SKM-1 (cell line): Measurements from ENCODE around the gene THSD1.

Experiments
- DNase-seq: peaks from one replicate; lab custom pipeline; 2025; ENCODE audit not compliant: unreplicated experiment; lab: John Stamatoyannopoulos, UW

The THSD1 gene, protein sequence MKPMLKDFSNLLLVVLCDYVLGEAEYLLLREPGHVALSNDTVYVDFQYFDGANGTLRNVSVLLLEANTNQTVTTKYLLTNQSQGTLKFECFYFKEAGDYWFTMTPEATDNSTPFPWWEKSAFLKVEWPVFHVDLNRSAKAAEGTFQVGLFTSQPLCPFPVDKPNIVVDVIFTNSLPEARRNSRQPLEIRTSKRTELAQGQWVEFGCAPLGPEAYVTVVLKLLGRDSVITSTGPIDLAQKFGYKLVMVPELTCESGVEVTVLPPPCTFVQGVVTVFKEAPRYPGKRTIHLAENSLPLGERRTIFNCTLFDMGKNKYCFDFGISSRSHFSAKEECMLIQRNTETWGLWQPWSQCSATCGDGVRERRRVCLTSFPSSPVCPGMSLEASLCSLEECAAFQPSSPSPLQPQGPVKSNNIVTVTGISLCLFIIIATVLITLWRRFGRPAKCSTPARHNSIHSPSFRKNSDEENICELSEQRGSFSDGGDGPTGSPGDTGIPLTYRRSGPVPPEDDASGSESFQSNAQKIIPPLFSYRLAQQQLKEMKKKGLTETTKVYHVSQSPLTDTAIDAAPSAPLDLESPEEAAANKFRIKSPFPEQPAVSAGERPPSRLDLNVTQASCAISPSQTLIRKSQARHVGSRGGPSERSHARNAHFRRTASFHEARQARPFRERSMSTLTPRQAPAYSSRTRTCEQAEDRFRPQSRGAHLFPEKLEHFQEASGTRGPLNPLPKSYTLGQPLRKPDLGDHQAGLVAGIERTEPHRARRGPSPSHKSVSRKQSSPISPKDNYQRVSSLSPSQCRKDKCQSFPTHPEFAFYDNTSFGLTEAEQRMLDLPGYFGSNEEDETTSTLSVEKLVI

DNA sequence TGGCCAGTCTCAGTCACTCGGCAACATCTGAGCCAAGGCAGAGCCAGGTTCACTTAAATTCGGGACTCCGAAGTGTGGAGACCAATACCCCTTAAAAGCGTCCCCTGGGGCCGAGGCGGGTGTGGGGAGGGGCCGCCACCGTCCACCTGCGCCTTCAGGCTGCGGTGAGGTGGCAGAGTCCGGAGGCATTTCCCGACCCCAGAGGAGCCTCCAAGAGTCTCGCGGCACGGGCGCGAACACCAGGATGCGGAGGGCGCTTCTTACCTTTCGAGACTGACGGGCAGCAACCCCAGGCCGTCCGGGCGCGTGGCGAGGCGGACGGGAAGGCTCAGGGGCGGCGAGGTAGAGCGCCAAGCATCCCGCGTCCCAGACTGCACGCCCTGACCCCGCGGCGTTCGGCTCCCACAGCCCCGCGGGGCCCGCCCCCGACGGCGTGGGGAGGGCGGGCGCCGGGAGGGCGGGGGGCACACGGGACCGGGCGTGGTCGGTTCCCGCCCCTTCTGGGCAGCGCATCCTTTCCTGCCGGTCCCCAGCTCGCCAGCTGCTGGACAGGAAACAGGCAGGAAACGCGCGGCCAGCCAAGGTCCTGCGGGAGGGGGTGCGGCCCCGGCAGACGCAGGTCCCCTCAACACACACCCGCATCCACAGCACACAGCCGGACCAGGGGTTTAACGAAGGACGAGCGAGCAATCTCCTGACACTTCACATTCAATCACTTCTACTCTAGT lies at the start of gene THSD1:
Gene THSD1 (minus strand): TSS at position 406 of the 728 bp plus-strand sequence. CDS start 3,572 bp downstream, outside the sequence.
- DNase-seq, result no peak

DNA sequence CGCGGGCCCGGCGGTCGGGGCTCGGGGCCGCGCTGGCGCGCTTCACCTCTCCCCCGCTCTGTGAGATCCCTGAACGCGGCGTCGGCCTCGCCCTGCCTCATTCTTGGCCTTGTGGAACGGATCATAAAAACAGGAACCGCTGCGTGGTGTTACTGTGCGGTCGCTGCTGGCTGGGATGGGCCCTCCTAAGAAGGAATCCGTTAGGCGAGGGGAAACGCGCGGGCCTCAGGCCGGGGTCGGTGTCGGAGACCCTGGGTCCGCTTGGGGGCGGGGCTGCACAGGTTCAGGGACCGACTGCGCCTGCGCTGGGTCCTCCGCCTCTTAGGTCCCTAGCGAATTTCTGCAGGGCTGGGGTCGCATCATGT lies 49.7 kb upstream of the THSD1 start:
- peak; percentile 80 for DNase-seq

DNA sequence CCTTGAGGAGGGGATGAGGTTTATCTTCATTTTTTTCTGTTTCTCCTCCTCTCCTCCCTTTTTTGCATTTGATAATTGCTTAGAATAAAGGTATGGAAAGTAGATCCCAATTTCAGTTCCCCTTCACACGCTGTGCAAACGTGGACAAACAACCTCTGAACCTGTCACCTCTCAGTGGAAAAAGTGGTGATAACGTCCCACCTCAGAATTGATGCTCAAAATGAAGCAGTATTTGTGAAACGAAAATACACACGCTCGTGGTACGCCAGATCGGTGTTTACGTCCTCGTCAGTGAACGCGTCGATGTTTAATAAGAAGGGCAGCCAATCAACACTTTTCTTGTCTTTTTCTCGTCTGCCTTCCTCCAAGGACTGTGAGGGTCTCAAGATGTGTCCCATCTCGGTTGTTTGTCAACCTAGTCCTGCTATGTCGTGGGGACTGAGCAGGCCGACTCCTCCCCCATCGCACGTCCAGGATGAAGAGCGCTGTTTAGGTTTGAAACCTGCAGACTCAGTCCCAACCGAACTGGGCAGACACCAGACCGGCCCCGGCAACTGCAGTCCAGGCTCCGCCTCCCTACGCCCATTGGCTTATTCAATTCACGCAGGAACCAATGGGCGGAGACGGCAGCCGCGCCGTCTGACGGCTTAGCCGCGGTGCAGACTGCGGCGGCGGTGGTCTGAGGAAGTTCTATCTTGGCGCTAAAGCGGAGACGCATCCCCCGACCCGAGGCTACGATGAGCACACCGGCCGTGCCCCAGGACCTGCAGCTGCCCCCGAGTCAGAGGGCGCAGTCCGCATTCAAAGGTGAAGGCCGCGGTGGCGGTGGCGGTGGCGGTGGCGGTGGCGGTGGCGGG lies 49.1 kb upstream of the THSD1 start, which contains the start of gene CKAP2:
Gene CKAP2 (plus strand): TSS at position 659 of the 857 bp plus-strand sequence. CDS start 79 bp downstream, at position 738.
- DNase-seq, result peak; percentile 96

DNA sequence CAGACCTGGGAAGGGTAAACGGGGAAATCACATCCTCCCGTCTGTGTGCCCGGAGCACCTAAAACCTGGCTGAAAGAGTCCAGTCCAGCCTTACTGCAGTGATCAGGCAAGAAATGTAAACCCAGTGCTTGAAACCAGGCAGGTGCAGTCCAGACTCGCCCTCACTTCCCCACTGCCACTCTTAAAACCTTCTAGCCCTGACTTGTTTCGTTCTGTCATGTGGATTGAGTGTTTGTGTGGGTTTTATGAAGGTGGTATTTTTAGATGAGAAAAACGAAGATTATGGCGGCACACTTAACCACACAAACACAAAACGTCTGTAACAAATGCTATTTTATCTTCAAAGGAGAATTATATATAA lies 48.5 kb upstream of the THSD1 start:
- DNase-seq, result no peak

DNA sequence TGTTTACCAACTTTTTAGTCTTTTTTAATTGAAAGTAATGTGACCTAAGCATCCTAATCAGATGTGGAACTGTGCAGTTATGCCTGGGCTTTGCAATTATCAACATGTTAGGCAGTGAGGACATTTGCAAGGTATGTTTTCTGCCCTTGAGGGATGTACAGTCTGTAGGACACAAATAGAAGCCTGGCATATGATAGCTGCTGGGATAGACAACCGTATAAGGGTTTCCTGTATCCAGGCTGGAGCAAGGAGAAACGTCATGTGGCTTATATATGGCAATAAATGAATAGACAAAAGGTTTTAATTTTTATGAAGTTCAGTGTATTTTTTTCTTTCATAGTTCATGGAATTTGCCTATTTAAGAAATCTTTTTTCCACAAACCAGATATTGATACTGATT lies 46.5 kb upstream of the THSD1 start:
- DNase-seq, result no peak

DNA sequence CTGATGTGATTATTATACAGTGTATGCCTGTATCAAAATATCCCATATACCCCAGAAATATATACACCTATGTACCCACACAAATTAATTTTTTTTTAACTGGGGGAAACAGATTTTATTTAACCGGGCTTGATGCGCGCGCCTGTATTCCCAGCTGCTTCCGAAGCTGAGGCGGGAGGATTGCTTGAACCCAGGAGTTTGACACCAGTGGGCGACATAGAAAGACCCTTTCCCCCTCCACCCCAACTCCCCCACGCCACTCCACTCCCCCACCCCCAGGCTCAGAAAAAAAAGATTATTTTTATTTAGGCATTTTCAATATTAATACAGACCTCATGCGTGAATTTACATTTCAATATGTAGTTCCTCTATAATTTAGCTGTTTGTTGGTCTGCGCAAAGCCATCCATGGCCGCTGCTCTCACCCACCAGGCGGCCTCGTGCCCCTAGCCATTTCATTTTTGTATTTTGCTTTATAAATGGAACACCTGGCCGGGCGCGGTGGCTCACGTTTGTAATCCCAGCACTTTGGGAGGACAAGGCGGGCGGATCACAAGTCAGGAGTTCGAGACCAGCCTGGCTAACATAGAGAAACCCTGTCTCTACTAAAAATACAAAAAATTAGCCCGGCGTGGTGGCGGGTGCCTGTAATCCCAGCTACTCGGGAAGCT lies 45.3 kb upstream of the THSD1 start:
- DNase-seq, result no peak

DNA sequence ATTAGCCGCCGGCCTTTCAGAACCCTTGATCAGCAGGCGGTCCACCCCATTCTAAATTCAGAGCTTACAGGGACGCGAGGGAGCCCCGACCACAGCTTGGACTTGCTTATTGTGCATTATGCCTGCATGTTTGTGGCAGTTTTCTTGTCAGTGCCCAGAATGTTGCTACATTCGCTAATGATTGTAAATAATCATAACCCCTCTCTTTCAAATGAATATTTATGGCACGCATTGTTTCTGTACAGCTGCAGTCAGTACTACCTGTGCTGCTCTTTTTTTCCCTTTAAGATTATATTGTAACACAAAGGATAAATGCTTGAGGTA lies 44.8 kb upstream of the THSD1 start:
- DNase-seq, result no peak

DNA sequence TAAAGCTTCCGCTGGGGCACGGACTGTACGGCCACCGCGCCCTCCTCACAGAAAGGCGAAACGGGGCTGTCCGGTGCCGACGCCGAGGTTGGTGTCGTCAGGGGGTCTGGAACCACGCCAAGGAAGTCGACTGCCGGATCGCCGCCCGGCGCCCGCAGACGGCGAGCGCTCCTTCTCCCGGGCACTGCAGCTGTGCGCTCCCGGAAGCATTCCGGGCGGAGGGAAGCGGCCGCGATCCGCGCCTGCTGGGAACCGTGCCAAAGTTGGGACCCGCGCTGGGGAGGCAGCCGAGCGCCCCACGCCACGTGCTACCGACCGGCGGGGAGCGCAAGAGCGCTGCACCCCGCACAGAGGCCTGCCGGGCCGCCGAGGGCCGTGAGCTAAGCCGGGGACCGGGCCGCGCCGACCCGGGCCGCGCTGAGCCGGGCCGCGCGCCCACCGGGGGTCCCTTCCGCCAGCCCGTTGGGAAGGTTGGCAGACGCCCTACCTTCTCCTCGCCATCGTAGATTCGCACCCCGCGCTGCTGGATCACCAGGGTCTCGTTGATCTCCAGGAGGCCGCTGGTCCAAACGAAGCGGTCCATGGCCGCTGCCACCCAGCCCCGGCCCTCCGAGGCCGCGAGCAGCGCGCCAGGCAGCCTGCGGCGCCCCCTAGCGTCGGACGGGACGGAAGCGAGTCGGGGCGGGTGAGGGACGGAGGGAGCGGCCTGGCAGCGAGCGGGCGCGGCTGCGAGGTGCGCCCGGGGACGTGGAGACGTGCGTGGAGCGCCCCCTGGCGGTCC lies 44.2 kb upstream of the THSD1 start, which contains the start of gene VPS36:
Gene VPS36 (minus strand): TSS at position 623 of the 781 bp plus-strand sequence. CDS start 40 bp downstream, at position 583.
- peak; percentile 84 for DNase-seq

DNA sequence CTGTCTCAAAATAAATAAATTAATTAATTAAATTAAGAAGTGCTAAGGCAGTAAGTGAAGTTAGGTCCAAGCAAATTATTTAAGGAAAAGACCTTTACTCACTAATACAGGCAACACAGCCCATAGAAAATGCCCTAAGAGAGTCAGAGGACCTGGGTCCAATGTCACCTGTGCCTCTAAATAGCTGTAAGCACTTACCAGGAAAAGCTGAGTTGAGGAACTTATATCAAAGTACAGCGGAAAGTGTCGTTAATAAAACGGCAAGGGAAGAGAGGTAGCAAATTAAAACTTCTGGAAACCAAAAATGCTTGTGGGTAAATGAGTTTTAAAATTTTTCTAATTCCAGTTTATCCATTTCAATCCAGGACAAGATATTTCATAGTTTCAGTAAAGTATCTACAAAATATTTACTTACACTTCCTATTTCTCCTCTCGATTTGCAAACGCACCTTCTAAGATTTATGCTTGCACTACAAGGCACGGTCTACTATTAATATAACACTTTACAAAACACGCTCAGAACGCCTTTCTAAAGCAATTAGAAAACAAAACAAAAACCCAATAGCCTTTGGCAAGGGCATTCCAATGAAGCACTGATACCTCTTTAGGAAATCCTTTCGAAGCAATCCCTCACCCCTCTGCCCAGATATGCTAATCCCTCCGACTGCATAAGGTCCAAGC lies 43.5 kb upstream of the THSD1 start:
- DNase-seq, result no peak

DNA sequence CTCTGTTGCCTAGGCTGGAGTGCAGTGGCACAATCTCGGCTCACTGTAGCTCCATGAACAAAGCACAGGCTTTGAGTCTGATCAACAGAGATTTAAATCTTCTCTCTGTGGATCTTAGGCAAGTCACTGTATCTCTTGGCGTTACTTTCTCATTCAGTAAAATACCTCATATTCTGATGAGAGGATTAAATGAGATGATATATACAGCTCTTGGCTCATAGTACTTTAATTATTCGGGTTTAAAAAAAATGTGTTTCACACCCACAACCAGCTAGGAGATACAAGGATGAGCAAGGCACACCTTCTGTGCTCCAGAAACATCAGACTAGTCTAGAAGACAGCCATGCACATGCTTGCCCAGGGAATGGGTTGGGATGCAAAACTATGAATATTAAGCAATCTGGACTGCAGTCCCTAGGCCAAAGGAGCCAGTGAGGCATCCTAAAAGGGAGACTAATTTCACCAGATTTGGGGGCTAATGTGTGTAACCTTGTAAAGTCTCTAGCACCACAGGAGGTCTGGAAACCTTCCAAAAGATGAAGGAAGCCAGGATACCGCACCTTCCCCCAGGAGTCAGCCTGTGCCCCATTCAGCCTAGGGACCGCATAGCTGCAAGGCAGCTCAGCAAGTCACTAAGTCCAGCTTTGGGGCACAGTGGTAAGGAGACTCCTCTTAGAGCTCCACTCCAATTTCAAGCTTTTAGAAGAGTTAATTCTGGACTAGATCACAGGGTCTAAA lies 42.0 kb upstream of the THSD1 start:
- DNase-seq, result no peak

DNA sequence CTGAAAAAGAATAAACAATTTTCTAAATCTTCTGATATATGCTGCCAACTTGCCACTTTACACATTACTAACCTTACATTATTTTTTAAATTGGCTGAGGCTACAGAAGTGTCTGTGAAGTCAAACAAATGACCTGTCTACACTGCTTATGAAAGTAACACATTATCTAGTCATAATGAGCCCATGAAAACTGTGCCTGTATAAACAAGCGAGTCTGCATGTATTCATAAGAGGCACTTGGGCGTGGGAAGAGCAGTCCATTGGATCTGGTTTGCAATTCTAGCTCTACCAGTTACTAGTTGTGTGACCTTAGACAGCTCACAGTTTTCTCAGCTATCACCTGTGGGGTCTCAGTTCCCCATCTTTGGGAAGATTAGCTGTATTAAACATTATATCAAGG lies 41.4 kb upstream of the THSD1 start:
- DNase-seq, result no peak

DNA sequence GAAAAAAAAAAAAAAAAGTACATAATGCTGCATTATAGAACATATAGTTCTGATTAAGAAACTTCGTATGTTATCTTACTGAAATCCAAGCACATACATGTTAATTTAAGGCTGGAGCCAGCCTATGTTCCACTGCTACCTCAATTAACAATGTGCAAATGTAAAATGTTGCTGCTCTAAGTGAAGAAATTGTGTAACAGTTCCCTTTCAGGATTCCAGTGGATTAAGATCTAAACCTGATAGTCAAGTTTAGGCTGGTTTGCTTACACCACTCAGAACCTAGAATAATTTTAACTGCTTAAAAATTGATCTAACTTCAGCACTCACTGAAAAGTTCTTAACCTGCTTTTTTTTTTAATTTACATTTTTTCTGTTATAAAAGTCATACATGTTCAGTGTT lies 40.3 kb upstream of the THSD1 start:
- DNase-seq, result no peak

DNA sequence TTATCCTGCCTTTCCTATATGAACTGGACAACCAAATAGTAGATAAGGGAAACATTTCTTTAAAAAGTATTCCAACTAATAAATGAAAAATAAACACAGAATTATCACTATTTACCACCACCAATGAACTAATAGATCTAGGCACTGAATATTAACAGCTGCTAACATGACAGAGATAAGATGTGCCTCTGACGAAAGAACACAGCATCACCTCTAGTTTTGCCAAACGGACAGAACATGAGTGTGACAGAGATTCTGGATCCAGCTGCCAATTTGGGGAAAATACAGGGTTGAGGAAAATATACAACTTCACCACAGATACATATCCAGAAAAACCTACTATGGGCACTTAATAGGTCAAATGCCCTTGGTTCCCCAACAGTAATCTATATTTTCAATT lies 26.5 kb upstream of the THSD1 start:
- no peak for DNase-seq

DNA sequence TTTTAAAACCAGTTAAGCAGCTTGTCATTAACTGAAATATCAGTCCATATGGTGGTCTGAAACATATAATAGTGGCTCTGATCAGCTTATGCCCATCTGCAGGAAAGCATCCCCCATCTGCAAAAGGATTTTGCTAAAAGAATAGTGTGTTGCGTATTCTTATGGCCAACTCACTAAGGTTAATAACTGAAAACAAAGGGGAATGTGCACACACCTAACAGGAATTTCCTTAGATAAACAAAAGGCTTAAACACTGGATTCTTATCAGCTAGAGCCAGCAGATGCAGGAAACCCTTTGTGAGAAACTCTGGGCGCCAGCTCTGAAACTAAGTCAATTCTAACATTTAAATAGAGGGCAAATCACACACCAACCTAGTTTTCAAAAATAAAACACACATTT lies 22.3 kb upstream of the THSD1 start:
- DNase-seq, result no peak

DNA sequence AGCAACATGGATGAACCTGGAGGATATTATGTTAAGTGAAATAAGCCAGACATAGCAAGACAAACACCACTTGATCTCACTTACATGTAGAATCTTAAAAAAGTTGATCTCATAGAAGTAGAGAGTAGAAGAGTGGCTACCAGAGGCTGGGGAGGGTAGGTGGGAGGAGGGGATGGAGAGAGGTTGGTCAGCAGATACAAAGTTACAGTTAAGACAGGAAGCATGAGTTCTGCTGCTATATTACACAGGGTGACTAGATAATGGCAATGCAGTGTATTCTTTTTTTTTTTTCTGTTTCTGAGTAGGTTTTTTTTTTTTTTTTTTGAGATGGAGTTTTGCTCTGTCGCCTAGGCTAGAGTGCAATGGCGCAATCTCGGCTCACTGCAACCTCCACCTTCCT lies 15.2 kb upstream of the THSD1 start:
- no peak for DNase-seq

DNA sequence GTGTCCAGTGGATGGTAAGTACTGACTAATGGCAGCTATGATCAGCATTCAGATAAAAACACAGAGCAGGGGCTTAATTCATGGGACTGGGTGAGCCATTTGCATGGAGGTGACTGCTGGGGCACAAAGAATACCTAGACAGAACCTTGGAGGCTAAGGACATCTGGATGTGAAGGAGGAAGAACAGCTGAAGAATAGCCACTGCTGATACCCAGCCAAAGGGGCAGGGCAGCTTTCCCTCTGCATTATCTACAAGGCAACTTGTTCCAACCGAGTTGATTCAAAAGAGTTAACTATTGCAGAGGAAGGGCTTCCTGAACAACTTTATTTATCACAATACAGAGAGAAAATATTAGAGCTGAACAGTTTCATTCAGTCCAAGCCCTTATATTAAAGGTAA lies 13.1 kb upstream of the THSD1 start:
- DNase-seq, result no peak

DNA sequence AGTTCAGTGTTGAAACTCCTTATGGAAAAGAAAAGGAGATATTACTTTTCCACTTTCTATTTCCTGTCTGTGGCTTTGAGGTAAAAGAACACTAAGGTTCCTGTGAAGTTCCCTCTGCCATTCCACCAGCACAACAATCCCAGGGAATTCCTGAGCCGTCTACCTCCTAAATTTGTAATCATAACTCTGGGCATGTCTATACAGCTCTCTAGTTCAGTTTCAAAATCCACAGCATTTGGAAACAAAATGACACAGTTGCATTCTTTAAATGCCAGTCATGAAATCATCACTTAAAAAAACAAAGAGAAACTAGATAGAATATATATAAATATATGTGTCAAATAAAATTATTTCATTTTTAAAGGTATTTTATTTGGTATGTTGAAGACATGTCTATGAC lies 9.0 kb upstream of the THSD1 start:
- no peak for DNase-seq

DNA sequence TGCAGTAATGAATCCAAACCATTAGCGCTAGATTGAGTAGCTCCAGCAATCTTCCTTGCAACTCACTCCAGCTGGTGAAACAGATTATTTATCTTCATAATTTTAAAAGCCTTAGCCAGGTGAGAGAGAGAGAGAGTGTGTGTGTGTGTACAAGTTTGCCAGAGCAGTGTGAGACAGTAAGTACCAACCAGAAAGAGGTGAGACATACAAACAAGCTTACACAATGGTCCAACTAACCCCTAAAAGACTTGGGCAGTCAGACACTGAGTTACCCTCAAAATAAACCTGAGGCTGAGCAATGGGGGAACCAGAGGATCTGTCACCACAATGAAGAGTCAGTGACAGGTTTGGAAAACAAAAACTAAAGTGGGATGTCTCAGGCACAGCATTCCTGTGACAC lies 8.1 kb upstream of the THSD1 start:
- DNase-seq, result no peak
